ENCODE results near the gene LHX5. TPM values are rescaled to one million over a fixed set of nuclear protein-coding genes. Genes with fewer than 3 reads are reported as not detected.
A peak's percentile ranks its signal among the peaks of the same experiment; 100 is the strongest.

The LHX5 gene
- total RNA-seq, 1 experiment from 2014 or later: 0.12 TPM

- DNase-seq (ENCODE audit: low read depth): peak; percentile 16
Measured at GRCh38 chr12:113439606-113440030, 32.1 kb downstream of the LHX5 start.

GRCh38 chr12:113439301-113439597, 32.4 kb downstream of the LHX5 start:
- DNase-seq (ENCODE audit: low read depth): no peak

GRCh38 chr12:113438523-113439300, 33.0 kb downstream of the LHX5 start:
- no peak for DNase-seq (ENCODE audit: low read depth)

GRCh38 chr12:113437729-113438100, 34.0 kb downstream of the LHX5 start:
- DNase-seq (ENCODE audit: low read depth): no peak

GRCh38 chr12:113436993-113437728, 34.5 kb downstream of the LHX5 start:
- DNase-seq (ENCODE audit: low read depth): no peak

- no peak for DNase-seq (ENCODE audit: low read depth)
Measured at GRCh38 chr12:113436586-113436985, 35.1 kb downstream of the LHX5 start.

GRCh38 chr12:113435367-113435766, 36.3 kb downstream of the LHX5 start:
- DNase-seq (ENCODE audit: low read depth): no peak

GRCh38 chr12:113432986-113433385, 38.7 kb downstream of the LHX5 start:
- no peak for DNase-seq (ENCODE audit: low read depth)

GRCh38 chr12:113428482-113428881, 43.2 kb downstream of the LHX5 start:
- no peak for DNase-seq (ENCODE audit: low read depth)

- DNase-seq (ENCODE audit: low read depth): no peak
Measured at GRCh38 chr12:113427882-113428281, 43.8 kb downstream of the LHX5 start.

- no peak for DNase-seq (ENCODE audit: low read depth)
Measured at GRCh38 chr12:113425960-113426453, 45.7 kb downstream of the LHX5 start.

GRCh38 chr12:113424915-113425823, 46.5 kb downstream of the LHX5 start:
- peak; percentile 35 for DNase-seq (ENCODE audit: low read depth)

GRCh38 chr12:113424456-113424855, 47.2 kb downstream of the LHX5 start:
- no peak for DNase-seq (ENCODE audit: low read depth)

- DNase-seq (ENCODE audit: low read depth): no peak
Measured at GRCh38 chr12:113422886-113423669, 48.6 kb downstream of the LHX5 start.

GRCh38 chr12:113422030-113422885, 49.4 kb downstream of the LHX5 start, which contains the start of gene SDSL:
Gene SDSL, plus strand, starts transcription at chr12:113422380. Its CDS starts 5,603 bp downstream, at chr12:113427983.
- peak; percentile 94 for DNase-seq (ENCODE audit: low read depth)

- no peak for DNase-seq (ENCODE audit: low read depth)
Measured at GRCh38 chr12:113420996-113421595, 50.6 kb downstream of the LHX5 start.

- no peak for DNase-seq (ENCODE audit: low read depth)
Measured at GRCh38 chr12:113418213-113418879, 53.3 kb downstream of the LHX5 start.

GRCh38 chr12:113416091-113416754, 55.4 kb downstream of the LHX5 start:
- DNase-seq (ENCODE audit: low read depth): no peak
